Fibroblast of lung (primary cell): ENCODE measurements around the gene TYMS. TPM values are rescaled to one million over a fixed set of nuclear protein-coding genes. Genes with fewer than 3 reads are reported as not detected.

Experiments
- DNase-seq, 2 donors: peaks; one replicate each; pipeline versions ENCODE4 v3.0.0 to v3.0.0-alpha.2; 2010; ENCODE audit warnings: low read depth in 2 of 2
- H2AFZ ChIP-seq: 2 replicates; pipeline ENCODE4 v1.5.1; 2012; ENCODE audit warnings: low read length, control low read depth, inconsistent platforms
- H3K27ac ChIP-seq: 2 replicates; pipeline ENCODE4 v1.5.1; 2011; ENCODE audit warnings: low read length, control low read depth; ENCODE audit not compliant: insufficient read depth
- H3K27me3 ChIP-seq: 2 replicates; pipeline ENCODE4 v1.5.1; 2011; ENCODE audit warnings: mild to moderate bottlenecking, low read length; ENCODE audit not compliant: control insufficient read depth, insufficient read depth
- H3K36me3 ChIP-seq: 2 replicates; pipeline ENCODE4 v1.5.1; 2011; ENCODE audit warnings: low read length; ENCODE audit not compliant: control insufficient read depth, insufficient read depth
- H3K4me1 ChIP-seq: 2 replicates; pipeline ENCODE4 v1.5.1; 2011; ENCODE audit warnings: low read length; ENCODE audit not compliant: control insufficient read depth, insufficient read depth; ENCODE audit errors: extremely low read depth
- H3K4me2 ChIP-seq: 2 replicates; pipeline ENCODE4 v1.5.1; 2011; ENCODE audit warnings: low read length, control low read depth; ENCODE audit not compliant: insufficient read depth; ENCODE audit errors: extremely low read depth
- H3K4me3 ChIP-seq, 4 experiments: fragments of 200-600 bp in 1 of 4; sonication (generic) in 1 of 4; replicated peaks in 1 of 4; 2 replicates each; pipeline ENCODE4 v1.5.1; 2011 to 2016; ENCODE audit warnings: low read length in 4 of 4, low read depth in 3 of 4, mild to moderate bottlenecking in 3 of 4, control low read depth in 2 of 4, inconsistent platforms in 1 of 4, mixed read lengths in 1 of 4; ENCODE audit not compliant: insufficient read depth in 1 of 4; ENCODE audit errors: control extremely low read depth in 1 of 4
- H3K79me2 ChIP-seq: 2 replicates; pipeline ENCODE4 v1.5.1; 2012; ENCODE audit warnings: mild to moderate bottlenecking, low read length, inconsistent platforms; ENCODE audit not compliant: control insufficient read depth, insufficient read depth
- H3K9ac ChIP-seq: 2 replicates; pipeline ENCODE4 v1.5.1; 2011; ENCODE audit warnings: mild to moderate bottlenecking, low read length, control low read depth; ENCODE audit not compliant: insufficient read depth
- H3K9me3 ChIP-seq: 2 replicates; pipeline ENCODE4 v1.5.1; 2012; ENCODE audit warnings: low read depth, low read length; ENCODE audit not compliant: control insufficient read depth, insufficient read depth
- H4K20me1 ChIP-seq: 2 replicates; pipeline ENCODE4 v1.5.1; 2011; ENCODE audit warnings: low read length; ENCODE audit not compliant: control insufficient read depth, insufficient read depth; ENCODE audit errors: extremely low read depth
- CTCF ChIP-seq, 2 donors: IDR thresholded peaks in 1 of 2; conservative IDR thresholded peaks in 1 of 2; 1 replicate in 1 of 2; 2 replicates in 1 of 2; pipeline ENCODE4 v1.5.1; 2011 to 2012; ENCODE audit warnings: low read length in 2 of 2, control low read depth in 1 of 2, inconsistent platforms in 1 of 2, low read depth in 1 of 2, mild to moderate bottlenecking in 1 of 2
- EZH2 ChIP-seq: IDR thresholded peaks from 2 replicates; pipeline ENCODE4 v1.5.1; 2012; ENCODE audit warnings: low read length, control low read depth, mild to moderate bottlenecking; ENCODE audit errors: missing control alignments
- polyA plus RNA-seq, 2 donors: library from polyadenylated mRNA; depleted of rRNA in 1 of 2; stranded (reverse) in 1 of 2; unstranded in 1 of 2; fragments of >200 nt; gene quantifications; 2 replicates each; pipeline ENCODE4 v1.2.1, GENCODE V29; 2011 to 2012; ENCODE audit warnings: missing spikeins in 1 of 2
- total RNA-seq: library from RNA; depleted of rRNA; stranded (reverse); fragments of >200 nt; gene quantifications from 2 replicates; pipeline ENCODE4 v1.2.1, GENCODE V29; 2014

TYMS gene
- total and polyA plus RNA-seq, 2 donors (not counting 1 experiment from before 2014, with no cell fraction given), result 16.8 to 45.4 TPM

GRCh38 chr18:671405-671804 lies 14.0 kb downstream of the TYMS start:
- Histone ChIP-seq H2AFZ (no peak overlapping the region), H3K79me2 (peaks cover 3% of the 10 kb centered on the region), H4K20me1 (no peaks in the 10 kb centered on the region), H3K27me3 (no peaks in the 10 kb centered on the region), H3K9ac (no peak overlapping the region), H3K36me3 (peaks cover 20% of the 10 kb centered on the region), H3K27ac (no peak overlapping the region), H3K4me3 (no peak overlapping the region), H3K9me3 (no peaks in the 10 kb centered on the region), H3K4me1 (no peaks in the 10 kb centered on the region), H3K4me2 (no peak overlapping the region)
- DNase-seq, result no peak
- no peak for TF ChIP-seq CTCF (conservative IDR thresholded peaks at IDR 0.05 in 1 of 2, IDR thresholded peaks at IDR 0.05 in 1 of 2; ENCODE audit: low read depth in 1 of 2, low read length in 2 of 2)

GRCh38 chr18:673317-673716 lies 15.9 kb downstream of the TYMS start:
- Histone ChIP-seq H3K9ac (no peak overlapping the region), H3K36me3 (peaks cover 22% of the 10 kb centered on the region), H3K4me3 (no peak overlapping the region)

GRCh38 chr18:673769-674168 lies 16.3 kb downstream of the TYMS start:
- no peak overlapping the region for H3K27ac ChIP-seq
- no peak for DNase-seq
- H3K36me3 ChIP-seq, result peaks cover 22% of the 10 kb centered on the region
- no peaks in the 10 kb centered on the region for H3K4me1 ChIP-seq
- H4K20me1 ChIP-seq, result no peaks in the 10 kb centered on the region
- H3K4me3 ChIP-seq, result no peak overlapping the region
- no peaks in the 10 kb centered on the region for H3K27me3 ChIP-seq
- TF ChIP-seq EZH2 (no peak), CTCF (conservative IDR thresholded peaks at IDR 0.05 in 1 of 2, IDR thresholded peaks at IDR 0.05 in 1 of 2; ENCODE audit: low read depth in 1 of 2, low read length in 2 of 2) (no peak)
- no peak overlapping the region for H3K4me2 ChIP-seq
- no peaks in the 10 kb centered on the region for H3K9me3 ChIP-seq
- H2AFZ ChIP-seq, result no peak overlapping the region
- no peaks in the 10 kb centered on the region for H3K79me2 ChIP-seq
- H3K9ac ChIP-seq, result no peak overlapping the region

More at GRCh38 chr18:673317-673716, 15.9 kb downstream of the TYMS start:
- no peaks in the 10 kb centered on the region for H3K4me1 ChIP-seq
- H3K79me2 ChIP-seq, result no peaks in the 10 kb centered on the region
- H3K27me3 ChIP-seq, result no peaks in the 10 kb centered on the region
- H2AFZ ChIP-seq, result no peak overlapping the region
- no peak for DNase-seq
- H3K4me2 ChIP-seq, result no peak overlapping the region
- no peak for TF ChIP-seq CTCF (conservative IDR thresholded peaks at IDR 0.05 in 1 of 2, IDR thresholded peaks at IDR 0.05 in 1 of 2; ENCODE audit: low read depth in 1 of 2, low read length in 2 of 2)
- TF ChIP-seq EZH2, result no peak
- no peaks in the 10 kb centered on the region for H4K20me1 ChIP-seq
- no peaks in the 10 kb centered on the region for H3K9me3 ChIP-seq
- no peak overlapping the region for H3K27ac ChIP-seq
